Stimulated activated CD8-positive, alpha-beta memory T cell treated with anti-CD3 and anti-CD28 coated beads, Interleukin-12 subunit alpha, Interleukin-12 subunit beta, amount 100 ng/mL, for 1 hour (primary cell): ENCODE data around the gene PRKCA.
"Not testable (repeated sequence)": the region's sequence is repeated elsewhere in the genome, so short reads cannot be mapped to it uniquely, and the experiment has no call there.

Experiments
- DNase-seq: peaks from one replicate; pipeline ENCODE4 v3.0.0-alpha.2; 2020; ENCODE audit warnings: low read depth

PRKCA gene

GRCh38 chr17:66684731-66685130 is 382.3 kb downstream of the PRKCA start:
- DNase-seq, result no peak

GRCh38 chr17:66686601-66687000 is 384.2 kb downstream of the PRKCA start:
- DNase-seq, result no peak

- no peak for DNase-seq
Observed at GRCh38 chr17:66687570-66688284, 385.3 kb downstream of the PRKCA start.

GRCh38 chr17:66689221-66689620 is 386.8 kb downstream of the PRKCA start:
- DNase-seq, result no peak

GRCh38 chr17:66690166-66690565 is 387.8 kb downstream of the PRKCA start:
- DNase-seq, result no peak

- DNase-seq, result no peak
Observed at GRCh38 chr17:66691644-66692420, 389.4 kb downstream of the PRKCA start.

GRCh38 chr17:66692421-66692690 is 389.9 kb downstream of the PRKCA start:
- DNase-seq, result no peak

GRCh38 chr17:66695098-66695497 is 392.7 kb downstream of the PRKCA start:
- no peak for DNase-seq

GRCh38 chr17:66698270-66698669 is 395.9 kb downstream of the PRKCA start:
- no peak for DNase-seq

- no peak for DNase-seq
Observed at GRCh38 chr17:66701462-66701861, 399.0 kb downstream of the PRKCA start.

GRCh38 chr17:66702106-66702936 is 399.9 kb downstream of the PRKCA start:
- no peak for DNase-seq

- DNase-seq, result no peak
Observed at GRCh38 chr17:66704858-66705520, 402.6 kb downstream of the PRKCA start.

- DNase-seq, result no peak
Observed at GRCh38 chr17:66706851-66707450, 404.5 kb downstream of the PRKCA start.

- DNase-seq, result no peak
Observed at GRCh38 chr17:66711401-66711800, 409.0 kb downstream of the PRKCA start.

GRCh38 chr17:66711881-66712321 is 409.5 kb downstream of the PRKCA start:
- no peak for DNase-seq

- no peak for DNase-seq
Observed at GRCh38 chr17:66712453-66712852, 410.0 kb downstream of the PRKCA start.

GRCh38 chr17:66713021-66713532 is 410.7 kb downstream of the PRKCA start:
- not testable (repeated sequence) for DNase-seq

GRCh38 chr17:66713533-66714042 is 411.2 kb downstream of the PRKCA start:
- no peak for DNase-seq

- no peak for DNase-seq
Observed at GRCh38 chr17:66714046-66715023, 411.9 kb downstream of the PRKCA start.

- no peak for DNase-seq
Observed at GRCh38 chr17:66715076-66715675, 412.8 kb downstream of the PRKCA start.
